NOMO-1 treated with DMSO at 0.1 percent for 48 hours (cell line): ENCODE data around the gene PAPOLG.
"Not testable (repeated sequence)": the region's sequence is repeated elsewhere in the genome, so short reads cannot be mapped to it uniquely, and the experiment has no call there.

ENCODE experiments used
- DNase-seq: peaks from one replicate; lab custom pipeline; 2025; ENCODE audit not compliant: unreplicated experiment; lab: John Stamatoyannopoulos, UW

The PAPOLG gene

DNA sequence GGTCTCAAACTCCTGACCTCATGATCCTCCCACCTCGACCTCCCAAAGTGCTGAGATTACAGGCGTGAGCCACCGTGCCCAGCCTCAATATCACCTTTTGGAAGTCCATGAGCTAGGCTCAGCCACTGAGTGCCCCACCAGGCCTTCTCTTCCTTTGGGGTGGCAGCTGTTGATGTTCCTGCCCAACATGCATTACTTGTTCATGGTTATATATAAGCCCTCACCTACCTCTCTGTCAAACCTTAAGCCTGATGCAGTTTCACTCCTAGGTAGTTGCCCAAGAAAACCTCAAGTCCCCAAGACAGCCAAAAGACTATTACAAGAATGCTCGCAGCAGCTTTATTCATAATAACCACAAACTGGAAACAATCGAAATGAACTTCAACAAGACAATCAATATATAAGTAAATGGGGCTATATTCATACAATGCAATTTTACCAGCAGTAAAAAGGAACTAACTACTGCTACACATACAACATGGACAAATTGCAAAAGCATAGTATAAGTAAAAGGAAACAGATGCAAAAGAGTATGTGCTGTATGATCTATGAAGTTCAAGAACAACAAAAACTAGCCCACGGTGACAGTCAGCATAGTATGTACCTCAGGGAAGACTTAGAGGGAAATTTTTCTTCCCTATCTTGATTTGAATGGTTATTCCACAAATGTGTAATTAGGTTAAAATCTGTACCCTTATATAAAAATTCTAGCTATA, 65.7 kb downstream of the PAPOLG start:
- peak; percentile 40 for DNase-seq

DNA sequence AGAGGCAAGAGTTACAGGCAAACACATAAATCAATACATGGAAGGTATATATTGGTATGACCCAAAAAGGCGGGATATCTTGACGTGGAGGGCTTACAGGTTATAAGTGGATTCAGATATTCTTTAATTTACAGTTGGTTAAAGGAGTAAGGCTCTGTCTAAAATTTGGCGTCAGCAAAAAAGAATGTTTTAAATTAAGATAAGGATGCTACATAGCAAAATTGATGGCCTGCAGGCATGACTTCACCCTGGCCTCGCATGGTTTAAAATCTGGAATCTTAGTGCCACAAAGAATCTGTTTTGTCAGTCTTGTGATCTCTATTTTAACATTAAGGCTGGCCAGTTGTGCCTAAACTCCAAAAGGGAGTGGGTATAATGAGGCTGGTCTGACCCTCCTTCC, 66.9 kb downstream of the PAPOLG start:
- DNase-seq: no peak

DNA sequence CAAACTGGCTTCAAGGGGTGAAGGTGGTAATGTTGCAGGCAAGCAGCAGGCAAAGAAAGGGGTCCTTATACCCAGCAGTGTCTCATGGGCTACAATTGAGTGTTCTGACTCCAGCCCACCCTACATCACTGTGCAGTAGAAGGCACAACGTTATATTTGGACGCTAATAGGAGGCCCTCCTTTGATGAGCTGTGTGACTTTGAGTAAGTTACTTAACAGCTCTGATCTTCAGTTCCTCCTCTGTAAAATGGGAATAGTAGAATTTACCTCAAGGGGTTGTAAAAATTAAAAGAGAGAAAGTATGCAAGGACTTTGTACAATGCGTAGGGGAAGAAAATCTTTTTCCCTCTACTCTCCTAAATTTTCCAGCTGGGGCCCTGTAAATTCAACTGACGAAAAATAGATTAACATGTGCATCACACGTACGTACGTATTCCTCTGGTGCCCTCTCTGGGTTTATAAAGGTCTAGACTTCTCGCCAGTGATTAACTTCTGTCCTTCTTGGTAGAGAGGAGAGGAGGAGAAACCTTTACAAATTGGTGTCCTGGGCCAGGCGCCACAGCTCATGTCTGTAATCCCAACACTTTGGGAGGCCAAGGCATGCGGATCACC, 67.7 kb downstream of the PAPOLG start:
- no peak for DNase-seq

DNA sequence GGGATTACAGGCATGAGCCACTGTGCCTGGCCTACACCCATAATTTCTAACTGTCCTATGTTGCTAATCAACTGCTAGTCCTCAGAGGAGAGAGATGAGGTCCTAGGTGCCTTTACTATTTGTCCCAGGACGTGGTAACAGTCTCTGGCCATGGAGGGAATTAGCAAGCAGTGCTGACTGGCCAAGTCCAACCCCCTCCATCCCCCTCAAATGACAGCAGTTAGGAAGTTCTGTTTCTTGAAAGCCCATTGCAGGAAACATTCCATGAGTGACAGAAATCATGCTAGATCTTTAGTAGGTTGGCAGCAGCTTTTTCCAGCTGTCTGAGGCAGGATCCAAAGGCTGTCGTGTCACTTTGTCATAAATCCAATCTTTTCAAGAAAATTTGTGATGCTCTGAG, 69.6 kb downstream of the PAPOLG start:
- DNase-seq: no peak

DNA sequence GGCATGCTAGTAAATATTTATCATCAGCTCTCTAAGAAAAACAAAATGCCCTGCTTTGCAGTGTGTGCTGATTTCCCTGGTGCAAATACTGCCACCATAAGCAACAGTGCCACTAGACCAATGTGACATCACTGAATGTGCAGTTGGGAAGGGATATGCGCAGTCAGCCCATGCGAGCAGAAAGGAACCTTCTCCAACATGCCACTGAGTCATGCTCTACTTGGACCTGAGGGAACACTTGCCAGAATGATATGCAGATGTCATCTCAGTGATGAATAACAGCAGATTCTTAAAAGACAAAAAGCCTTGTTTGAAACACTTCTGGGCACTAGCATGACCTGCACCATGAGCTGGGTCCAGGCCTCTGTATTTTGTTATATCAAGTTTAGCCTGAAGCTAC, 70.0 kb downstream of the PAPOLG start:
- no peak for DNase-seq

DNA sequence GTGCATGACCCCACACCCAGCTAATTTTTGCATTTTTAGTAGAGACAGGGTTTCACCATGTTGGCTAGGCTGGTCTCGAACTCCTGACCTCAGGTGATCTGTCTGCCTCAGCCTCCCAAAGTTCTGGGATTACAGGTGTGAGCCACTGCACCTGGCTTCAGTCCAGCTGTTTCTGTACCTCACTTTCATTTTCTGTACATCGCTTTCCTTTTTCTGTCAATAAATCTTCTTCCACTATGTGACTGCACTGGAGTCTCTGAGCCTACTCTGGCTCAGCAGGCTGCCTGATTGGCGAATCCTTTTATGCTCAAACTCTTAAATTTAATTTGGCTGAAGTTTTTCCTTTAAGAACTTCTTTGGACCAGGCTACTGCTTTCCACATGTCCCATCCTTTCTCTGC, 70.8 kb downstream of the PAPOLG start:
- DNase-seq: not testable (repeated sequence)

DNA sequence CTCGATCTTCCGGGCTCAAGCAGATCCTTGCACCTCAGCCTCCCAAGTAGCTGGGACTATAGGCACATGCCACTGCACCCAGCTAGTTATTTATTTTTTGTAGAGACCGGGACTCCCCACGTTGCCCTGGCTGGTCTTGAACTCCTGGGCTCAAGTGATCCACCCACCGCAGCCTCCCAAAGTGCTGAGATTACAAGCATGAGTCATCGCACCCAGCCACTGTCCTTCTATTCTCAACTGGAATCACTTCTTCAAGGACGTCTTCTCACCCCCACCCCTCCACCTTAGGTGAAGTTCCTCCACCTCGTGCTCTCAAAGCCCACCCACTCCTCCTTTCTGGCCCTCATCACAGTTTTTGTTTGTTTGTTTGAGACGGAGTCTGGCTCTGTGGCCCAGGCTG, 71.3 kb downstream of the PAPOLG start:
- DNase-seq: no peak

DNA sequence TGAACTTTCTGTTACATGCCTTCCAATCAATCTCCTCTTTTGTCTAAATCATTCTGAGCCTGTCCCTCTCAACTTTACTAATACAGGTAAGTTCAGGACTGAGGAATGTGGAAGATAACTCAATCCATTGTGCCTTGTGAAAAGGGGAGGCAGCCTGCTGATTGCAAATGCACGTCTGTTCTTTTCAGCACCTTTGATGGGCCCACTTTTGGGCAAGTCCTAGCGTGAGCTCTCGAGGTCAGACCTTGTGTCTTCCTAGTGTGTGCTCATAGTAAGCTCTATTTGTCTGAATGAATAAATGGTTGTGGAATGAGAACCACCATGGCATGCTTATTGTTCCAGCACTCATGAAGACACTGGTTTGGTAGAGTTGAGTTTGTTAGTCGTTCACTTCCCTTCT, 74.9 kb downstream of the PAPOLG start:
- no peak for DNase-seq

DNA sequence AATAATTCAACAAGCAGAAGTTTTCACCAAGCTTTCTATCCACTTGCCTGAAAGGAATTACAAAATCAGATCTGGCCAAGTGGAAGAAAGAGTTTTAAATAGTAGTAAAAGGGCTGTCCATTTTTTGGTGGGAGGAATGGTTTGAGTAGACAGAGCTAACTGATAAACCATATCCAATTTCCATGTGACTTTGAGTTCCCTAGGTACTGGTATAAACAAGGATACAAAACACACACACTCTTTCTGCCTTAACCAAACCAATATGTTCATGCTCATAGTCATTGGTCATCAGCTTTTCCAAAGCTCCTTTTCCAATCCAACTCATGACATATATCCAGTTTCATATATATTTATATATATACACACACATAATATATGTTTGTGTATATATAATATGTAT, 75.9 kb downstream of the PAPOLG start:
- DNase-seq: no peak

DNA sequence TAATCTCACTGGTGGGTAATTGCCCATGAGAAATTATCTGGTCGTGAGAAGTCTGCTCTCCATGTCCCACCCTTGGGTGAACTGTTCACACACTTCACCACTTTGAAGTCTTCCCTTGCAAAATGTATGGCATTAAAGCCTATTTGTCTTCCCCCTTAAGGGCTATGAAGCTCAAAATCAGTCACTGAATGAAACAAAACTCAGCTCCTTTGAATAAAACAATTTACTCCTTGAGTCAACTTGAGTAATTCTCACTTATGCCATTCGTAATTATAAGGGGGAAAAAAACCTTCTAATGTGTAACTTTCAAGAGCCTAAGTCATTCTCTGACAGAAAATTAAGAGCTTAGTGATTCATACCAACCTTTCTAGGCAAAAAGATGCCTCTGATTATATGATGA, 76.6 kb downstream of the PAPOLG start:
- no peak for DNase-seq

DNA sequence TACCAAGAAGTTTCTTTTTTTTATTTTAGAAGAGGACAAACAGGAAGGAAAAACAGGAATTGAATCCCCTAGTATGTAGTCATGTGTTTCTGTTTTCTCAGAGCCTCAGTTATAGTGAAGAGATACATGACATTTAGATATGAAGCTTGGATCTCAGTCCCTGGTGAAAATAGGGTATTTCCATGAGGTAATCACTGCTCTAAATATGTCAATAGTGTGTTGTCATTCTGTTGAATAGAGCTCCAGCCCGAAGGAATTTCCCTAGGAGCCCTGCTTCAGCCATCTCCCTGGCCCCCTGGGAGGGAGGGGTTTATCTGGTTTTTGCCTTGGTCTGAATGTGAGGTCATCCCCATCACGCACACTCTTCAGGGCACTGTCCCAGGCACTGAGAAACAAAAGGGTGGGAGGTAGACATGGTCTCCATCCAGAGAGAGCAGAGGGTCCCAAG, 78.2 kb downstream of the PAPOLG start:
- DNase-seq: no peak

DNA sequence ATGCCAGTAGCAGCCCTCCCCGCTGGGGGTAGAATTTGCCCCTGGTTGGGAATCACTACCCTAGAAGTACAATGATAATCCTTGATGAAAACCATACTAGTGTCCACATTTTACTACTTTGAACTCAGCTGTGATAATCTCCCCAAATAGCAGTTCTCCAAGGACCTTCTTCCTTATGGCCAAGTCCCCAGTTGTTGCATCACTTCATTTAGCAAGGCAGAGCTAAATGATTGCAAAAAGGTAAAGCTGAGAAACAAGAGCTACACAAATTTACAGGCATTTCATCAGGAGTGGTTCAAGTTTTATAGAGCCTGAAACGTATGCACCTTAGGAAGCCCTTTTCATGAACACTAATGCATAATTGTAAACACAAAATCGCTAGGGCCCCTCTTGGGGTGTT, 80.4 kb downstream of the PAPOLG start:
- DNase-seq: peak; percentile 19

DNA sequence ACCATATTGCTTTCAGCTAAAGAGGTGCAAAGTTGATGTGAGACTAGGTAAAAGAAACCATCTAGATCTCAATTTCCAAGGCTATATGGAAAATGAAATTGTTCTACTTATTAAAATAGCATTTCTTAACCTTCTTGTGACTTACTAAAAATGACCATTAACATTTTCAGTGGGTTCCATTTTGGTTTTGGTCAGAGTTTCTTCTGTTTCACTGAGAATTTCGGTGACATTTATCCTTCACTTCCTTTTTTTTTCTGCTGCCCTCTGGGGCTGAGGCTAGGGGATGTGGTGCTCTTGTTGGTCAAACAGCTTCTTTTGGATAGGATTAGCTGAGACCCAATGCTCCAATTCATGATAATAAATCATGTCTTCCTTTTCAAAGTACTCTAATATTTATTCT, 81.1 kb downstream of the PAPOLG start:
- DNase-seq: peak; percentile 28

DNA sequence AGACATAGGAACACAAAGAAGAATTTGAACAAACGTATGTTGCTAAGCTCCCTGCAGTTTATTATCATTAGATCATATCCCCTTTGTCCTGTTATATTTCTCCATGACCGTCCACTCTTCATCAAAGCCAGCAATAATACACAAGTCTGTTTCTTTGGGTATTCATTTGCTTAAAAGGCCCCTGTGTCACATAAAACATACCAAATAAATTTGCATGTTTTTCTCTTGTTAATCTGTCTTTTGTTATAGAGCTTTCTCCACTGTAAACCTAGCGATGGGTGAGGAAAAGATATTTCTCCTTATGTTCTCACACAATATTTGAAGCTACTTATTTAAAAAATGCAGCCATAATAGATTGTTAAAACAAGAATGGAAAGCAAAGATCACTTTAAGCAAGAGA, 82.4 kb downstream of the PAPOLG start:
- no peak for DNase-seq

DNA sequence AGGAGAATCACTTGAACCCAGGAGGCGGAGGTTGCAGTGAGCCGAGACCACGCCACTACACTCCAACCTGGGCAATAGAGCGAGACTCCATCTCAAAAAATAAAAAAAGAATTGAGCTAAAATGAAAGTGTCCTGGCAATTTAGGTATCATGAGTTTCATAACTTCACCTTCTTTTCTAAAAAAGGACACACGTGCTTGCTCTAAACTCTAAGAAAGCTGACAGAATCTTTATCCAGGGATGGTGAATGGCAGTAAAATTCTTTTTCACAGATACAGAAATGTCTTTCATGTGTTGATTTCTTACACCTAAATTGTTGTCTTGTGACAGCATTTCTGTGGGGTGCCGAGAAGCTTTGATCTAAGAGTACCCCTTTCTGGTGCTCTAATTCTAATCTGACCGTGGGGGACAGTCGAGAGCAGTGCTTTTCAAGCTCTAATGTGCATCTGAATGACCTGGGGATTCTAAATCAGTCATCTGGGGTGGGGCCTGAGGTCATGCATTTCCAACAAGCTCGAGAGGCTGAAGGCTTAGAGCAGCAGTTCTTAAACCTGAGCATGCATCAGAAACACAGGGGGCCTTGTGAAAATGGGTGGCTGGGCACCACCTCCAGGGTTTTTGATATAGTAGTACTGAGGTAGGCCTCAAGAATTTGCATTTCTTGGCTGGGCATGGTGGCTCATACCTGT, 83.2 kb downstream of the PAPOLG start:
- no peak for DNase-seq

DNA sequence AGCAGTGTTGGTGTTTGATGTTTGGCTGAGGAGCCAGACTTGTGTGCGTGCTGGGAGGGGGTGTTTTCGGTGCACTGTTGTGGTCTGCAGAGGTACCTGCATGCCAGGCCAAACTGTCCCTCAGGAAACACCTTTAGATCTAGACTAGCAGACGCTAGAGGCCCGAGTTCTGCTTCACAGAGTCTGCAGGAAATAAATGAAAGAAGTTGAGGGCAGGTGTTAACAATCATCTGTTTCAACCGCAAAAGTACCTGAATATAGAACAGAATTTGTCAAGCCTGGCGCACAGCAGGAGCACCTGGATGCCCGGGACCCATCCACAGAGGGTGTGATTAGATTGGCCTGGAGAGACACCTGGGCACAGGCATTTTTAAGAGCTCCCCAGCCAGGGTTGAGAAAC, 84.8 kb downstream of the PAPOLG start:
- no peak for DNase-seq

DNA sequence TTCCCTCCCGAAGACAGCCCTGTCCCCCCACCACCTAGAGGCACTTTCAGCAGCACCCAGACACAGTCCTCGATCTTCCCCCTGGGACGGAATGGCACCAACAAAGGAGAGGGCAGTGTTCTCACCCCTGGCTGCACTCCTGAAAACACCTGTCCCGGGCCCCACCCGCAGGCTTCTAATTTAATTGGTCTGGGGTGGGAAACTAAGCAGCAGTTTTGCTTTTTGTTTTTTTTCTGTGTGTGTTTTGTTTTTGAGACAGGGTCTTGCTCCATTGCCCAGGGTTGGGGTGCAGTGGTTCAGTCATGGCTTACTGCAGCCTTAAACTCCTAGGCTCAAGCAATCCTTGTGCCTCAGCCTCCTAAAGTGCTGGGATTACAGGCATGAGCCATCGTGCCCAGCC, 86.9 kb downstream of the PAPOLG start:
- no peak for DNase-seq

DNA sequence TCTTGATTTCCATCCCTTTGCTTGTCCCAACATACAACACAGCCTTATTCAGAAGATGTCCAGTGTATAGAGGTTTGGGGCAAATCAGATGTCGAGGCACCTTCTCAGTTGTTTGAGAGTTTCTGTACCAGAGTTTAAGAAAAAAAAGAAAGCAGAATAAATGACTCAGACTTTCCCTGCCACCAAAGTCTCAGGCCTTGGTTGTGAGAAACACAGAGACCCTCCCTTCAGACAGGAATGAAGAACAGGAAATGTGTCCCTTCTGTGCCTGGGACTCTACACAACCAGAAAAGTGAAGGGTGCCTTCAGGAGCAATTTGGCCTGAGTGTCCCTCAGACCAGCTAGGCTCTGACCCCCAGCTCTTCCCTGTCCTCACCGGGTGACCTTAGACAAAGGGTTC, 88.0 kb downstream of the PAPOLG start:
- no peak for DNase-seq

DNA sequence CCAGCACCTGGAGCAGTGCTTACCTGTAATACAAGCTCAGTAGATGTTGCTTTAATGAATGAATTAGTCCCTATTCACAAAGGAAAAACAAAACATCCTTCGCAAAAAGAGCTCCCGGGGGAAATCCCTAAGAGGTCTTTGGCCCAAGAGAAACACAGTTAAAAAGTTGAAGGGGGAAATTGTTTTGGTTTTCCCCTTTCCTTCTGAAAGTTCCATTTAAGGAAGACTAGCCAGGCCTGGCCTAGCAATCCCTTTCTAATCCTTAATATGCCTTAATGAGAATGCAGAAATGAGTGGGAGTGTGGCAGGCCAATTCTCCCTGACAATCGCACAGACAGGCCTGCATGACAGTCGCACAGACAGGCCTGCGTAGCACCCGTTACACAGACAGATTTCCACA, 91.8 kb downstream of the PAPOLG start:
- DNase-seq: no peak
